ENCODE results near the gene KRTAP10-9. TPM values are rescaled to one million over a fixed set of nuclear protein-coding genes. Genes with fewer than 3 reads are reported as not detected.
"Not testable (repeated sequence)": the region's sequence is repeated elsewhere in the genome, so short reads cannot be mapped to it uniquely, and the experiment has no call there.

The KRTAP10-9 gene
- total and polyA plus RNA-seq, 11 donors: not detected

DNA sequence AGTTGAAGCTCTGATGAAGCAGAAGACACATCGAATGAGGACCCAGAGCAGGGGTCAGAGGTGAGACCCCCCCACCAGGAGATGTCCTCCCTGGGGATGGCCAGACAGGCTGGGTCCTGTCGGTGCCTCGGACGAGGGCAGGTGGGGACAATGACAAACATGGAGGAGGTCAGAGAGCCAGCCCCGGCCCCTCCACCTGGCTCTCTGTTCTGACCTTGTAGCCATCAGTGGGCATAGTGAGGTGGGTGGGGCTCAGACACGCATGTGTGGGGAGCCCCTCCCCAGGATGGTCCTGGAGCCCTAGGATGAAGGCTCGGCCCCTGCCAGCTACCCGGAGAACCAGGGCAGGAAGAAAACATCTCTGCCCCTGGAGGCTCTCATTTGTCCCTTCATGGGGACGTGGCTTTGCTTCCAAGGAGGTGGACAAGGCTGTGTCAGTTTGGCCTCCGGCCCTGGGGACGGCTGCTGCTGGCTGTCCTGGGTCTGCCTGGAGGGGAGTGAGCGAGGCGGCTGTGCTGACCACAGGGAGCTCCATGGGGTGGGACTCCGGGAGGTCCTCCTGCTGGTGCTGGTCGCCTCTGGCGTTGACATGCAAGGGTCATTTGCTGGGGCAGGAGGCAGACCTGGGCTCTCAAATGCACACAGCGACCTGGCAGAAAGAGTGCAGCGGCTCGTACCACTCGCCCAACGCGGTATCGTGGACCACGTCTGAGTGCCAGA lies 37.1 kb upstream of the KRTAP10-9 start:
- peaks cover 0 to 3% (median 0%) of the 10 kb centered on the region in 12 donors for H3K9me3 ChIP-seq
- intact Hi-C loops (cut with DNase I): no loop called here
- no peaks in the 10 kb centered on the region for H3K36me3 ChIP-seq
- H3K4me1 ChIP-seq: peaks cover 0 to 9% (median 0%) of the 10 kb centered on the region in 12 donors
- 70 to 81% (median 77%) methylated on average over 20 to 24 of the region's 24 CpGs for WGBS, 4 donors
- no peak overlapping the region for H3K27ac ChIP-seq
- ATAC-seq: peak in 1 of 4 donors; percentile 29
- peaks cover 0 to 30% (median 0%) of the 10 kb centered on the region in 9 donors for H3K27me3 ChIP-seq
- no peak for DNase-seq
- TF ChIP-seq POLR2A (IDR thresholded peaks at IDR 0.05): no peak
- TF ChIP-seq, protein P1, sequence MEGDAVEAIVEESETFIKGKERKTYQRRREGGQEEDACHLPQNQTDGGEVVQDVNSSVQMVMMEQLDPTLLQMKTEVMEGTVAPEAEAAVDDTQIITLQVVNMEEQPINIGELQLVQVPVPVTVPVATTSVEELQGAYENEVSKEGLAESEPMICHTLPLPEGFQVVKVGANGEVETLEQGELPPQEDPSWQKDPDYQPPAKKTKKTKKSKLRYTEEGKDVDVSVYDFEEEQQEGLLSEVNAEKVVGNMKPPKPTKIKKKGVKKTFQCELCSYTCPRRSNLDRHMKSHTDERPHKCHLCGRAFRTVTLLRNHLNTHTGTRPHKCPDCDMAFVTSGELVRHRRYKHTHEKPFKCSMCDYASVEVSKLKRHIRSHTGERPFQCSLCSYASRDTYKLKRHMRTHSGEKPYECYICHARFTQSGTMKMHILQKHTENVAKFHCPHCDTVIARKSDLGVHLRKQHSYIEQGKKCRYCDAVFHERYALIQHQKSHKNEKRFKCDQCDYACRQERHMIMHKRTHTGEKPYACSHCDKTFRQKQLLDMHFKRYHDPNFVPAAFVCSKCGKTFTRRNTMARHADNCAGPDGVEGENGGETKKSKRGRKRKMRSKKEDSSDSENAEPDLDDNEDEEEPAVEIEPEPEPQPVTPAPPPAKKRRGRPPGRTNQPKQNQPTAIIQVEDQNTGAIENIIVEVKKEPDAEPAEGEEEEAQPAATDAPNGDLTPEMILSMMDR (IDR thresholded peaks at IDR 0.05): no peak
- H3K4me3 ChIP-seq: no peak overlapping the region

DNA sequence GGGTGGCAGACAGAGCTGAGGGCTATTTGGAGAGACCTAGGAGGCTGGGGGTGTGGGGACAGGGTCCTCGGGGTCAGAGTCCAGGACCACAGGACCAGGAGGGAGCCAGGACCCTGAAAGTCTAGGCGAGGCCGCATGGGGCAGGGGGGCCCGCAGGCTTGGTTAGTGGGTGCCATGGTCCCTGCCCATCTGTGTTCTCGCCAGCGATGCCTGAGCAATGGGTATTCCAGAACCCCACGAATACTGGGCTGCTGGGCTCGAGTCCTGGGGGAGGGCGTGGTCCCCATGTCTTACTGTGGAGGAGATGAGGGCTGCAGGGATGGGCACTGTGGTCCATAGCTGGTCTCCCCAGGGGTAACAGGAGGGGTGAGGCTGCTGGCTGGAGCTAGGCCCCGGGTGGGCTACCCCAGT lies 36.6 kb upstream of the KRTAP10-9 start:
- Histone ChIP-seq H3K9me3 (peaks cover 0 to 3% (median 0%) of the 10 kb centered on the region in 12 donors), H3K4me3 (no peak overlapping the region), H3K27ac (no peak overlapping the region), H3K4me1 (peaks cover 0 to 9% (median 0%) of the 10 kb centered on the region in 12 donors), H3K27me3 (peaks cover 0 to 27% (median 0%) of the 10 kb centered on the region in 9 donors), H3K36me3 (no peaks in the 10 kb centered on the region)
- TF ChIP-seq POLR2A (IDR thresholded peaks at IDR 0.05): no peak
- TF ChIP-seq, protein P1 (IDR thresholded peaks at IDR 0.05): no peak
- intact Hi-C loops (cut with DNase I): no loop called here
- DNase-seq (peak in 1 of 5 donors; percentile 22), ATAC-seq (no peak)
- 76 to 86% (median 80%) methylated on average over 1 to 10 of the region's 10 CpGs for WGBS, 4 donors

DNA sequence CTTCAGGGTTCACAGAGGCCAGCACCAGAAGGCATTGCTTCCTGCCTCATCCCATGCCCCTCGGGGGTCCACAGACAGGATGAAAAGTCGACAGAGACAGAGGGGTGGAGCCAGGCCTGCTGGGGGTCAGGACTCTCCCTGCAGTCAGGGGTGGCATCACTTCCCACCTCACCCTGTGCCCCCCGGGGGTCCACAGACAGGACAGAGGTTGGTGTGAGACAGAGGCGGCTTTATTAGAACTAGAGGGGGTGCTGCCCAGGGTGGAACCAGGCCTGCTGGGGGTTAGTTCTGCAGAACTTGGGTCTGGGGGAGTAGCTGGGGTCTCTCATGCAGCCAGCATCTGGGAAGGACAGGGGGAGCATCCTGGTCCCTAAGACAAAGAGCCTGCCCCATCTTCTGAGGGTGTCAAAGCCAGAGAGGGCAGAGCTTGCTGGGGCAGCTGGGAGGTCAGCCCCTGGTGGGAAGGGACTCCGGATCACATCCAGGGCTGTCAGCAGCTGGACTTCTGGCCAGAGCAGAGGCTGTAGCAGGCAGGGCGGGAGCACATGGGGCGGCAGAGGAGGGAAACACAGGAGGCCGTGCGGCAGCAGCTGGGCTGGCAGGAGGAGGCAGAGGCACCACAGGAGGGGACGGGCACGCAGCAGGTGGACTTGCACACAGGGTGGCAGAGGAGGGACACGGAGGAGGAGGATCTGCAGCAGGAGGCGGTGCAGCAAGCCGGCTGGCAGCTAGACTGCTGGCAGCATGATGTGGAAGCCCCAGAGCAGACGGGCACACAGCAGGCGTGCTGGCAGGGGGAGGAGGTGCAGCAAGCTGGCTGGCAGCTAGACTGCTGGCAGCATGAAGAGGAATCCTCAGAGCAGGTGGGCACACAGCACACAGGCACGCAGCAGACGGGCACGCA lies 35.7 kb upstream of the KRTAP10-9 start:
- H3K36me3 ChIP-seq; intact Hi-C loops (cut with DNase I); H3K9me3 ChIP-seq; H3K4me3 ChIP-seq; ATAC-seq; DNase-seq; H3K27ac ChIP-seq; H3K4me1 ChIP-seq: not testable (repeated sequence)
- WGBS, 4 donors: 48 to 74% (median 56%) methylated on average over 10 to 18 of the region's 19 CpGs
- peaks cover 0 to 18% (median 0%) of the 10 kb centered on the region in 9 donors for H3K27me3 ChIP-seq

DNA sequence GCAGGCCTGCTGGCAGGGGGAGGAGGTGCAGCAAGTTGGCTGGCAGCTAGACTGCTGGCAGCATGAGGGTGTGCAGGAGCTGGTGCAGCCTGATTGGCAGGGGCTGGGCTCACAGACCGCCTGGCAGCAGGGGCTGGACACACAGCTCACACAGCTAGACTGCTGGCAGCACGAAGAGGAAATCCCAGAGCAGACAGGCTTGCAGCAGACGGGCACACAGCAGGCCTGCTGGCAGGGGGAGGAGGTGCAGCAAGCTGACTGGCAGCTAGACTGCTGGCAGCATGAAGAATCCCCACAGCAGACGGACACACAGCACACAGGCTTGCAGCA lies 35.1 kb upstream of the KRTAP10-9 start:
- ATAC-seq: peak in 1 of 4 donors; percentile 33
- H3K9me3 ChIP-seq; H3K4me3 ChIP-seq; H3K36me3 ChIP-seq; H3K27ac ChIP-seq; intact Hi-C loops (cut with DNase I); H3K4me1 ChIP-seq: not testable (repeated sequence)
- 20 to 63% (median 35%) methylated on average over 1 to 4 of the region's 4 CpGs for WGBS, 4 donors
- peak in 1 of 5 donors; percentile 29 for DNase-seq
- peaks cover 0 to 12% (median 0%) of the 10 kb centered on the region in 9 donors for H3K27me3 ChIP-seq

Measured in heart left ventricle (tissue), 16 donors.